Trophoblast cell (in vitro differentiated cells and primary cell): Measurements from ENCODE around the gene HIVEP3.

Source experiments
- DNase-seq, 2 donors: peaks; one replicate each; pipeline ENCODE4 v3.0.0-alpha.2; 2016
- H2AFZ ChIP-seq: 2 replicates; pipeline ENCODE4 v1.6.1; 2013; ENCODE audit warnings: low read length, moderate library complexity, mild to moderate bottlenecking; ENCODE audit not compliant: insufficient read depth, poor library complexity
- H2AK5ac ChIP-seq: 2 replicates; pipeline ENCODE4 v1.6.1; 2013; ENCODE audit warnings: mild to moderate bottlenecking, low read length
- H2BK120ac ChIP-seq: 2 replicates; pipeline ENCODE4 v1.6.1; 2013; ENCODE audit warnings: low read length, mild to moderate bottlenecking, moderate library complexity; ENCODE audit not compliant: insufficient read depth, poor library complexity
- H2BK12ac ChIP-seq: 2 replicates; pipeline ENCODE4 v1.6.1; 2013; ENCODE audit warnings: mild to moderate bottlenecking, low read length, moderate library complexity
- H2BK5ac ChIP-seq: 2 replicates; pipeline ENCODE4 v1.6.1; 2013; ENCODE audit warnings: low read length, low read depth, moderate library complexity, mild to moderate bottlenecking; ENCODE audit not compliant: poor library complexity
- H3K14ac ChIP-seq: 2 replicates; pipeline ENCODE4 v1.6.1; 2013; ENCODE audit warnings: mild to moderate bottlenecking, low read length
- H3K18ac ChIP-seq: 2 replicates; pipeline ENCODE4 v1.6.1; 2013; ENCODE audit warnings: mild to moderate bottlenecking, low read length
- H3K23ac ChIP-seq: 2 replicates; pipeline ENCODE4 v1.6.1; 2013; ENCODE audit warnings: low read length
- H3K27ac ChIP-seq: 2 replicates; pipeline ENCODE4 v1.5.1; 2013; ENCODE audit warnings: low read depth, mild to moderate bottlenecking, inconsistent platforms, low read length, moderate library complexity
- H3K27me3 ChIP-seq: 2 replicates; pipeline ENCODE4 v1.6.1; 2013; ENCODE audit warnings: inconsistent platforms, mild to moderate bottlenecking, low read length, moderate library complexity; ENCODE audit not compliant: insufficient read depth
- H3K36me3 ChIP-seq, 2 experiments: 1 replicate in 1 of 2; 2 replicates in 1 of 2; pipeline ENCODE4 v1.6.1; 2013; ENCODE audit warnings: low read length in 2 of 2, mild to moderate bottlenecking in 2 of 2, moderate library complexity in 1 of 2; ENCODE audit not compliant: insufficient read depth in 2 of 2, control insufficient read depth in 1 of 2
- H3K4ac ChIP-seq: 2 replicates; pipeline ENCODE4 v1.6.1; 2013; ENCODE audit warnings: low read depth, mild to moderate bottlenecking, low read length, moderate library complexity
- H3K4me1 ChIP-seq, 2 experiments: 1 replicate in 1 of 2; 2 replicates in 1 of 2; pipeline ENCODE4 v1.6.1; 2013; ENCODE audit warnings: low read length in 2 of 2, mild to moderate bottlenecking in 2 of 2, moderate library complexity in 1 of 2; ENCODE audit not compliant: insufficient read depth in 2 of 2, control insufficient read depth in 1 of 2
- H3K4me2 ChIP-seq: 2 replicates; pipeline ENCODE4 v1.6.1; 2013; ENCODE audit warnings: inconsistent platforms, mild to moderate bottlenecking, low read length, moderate library complexity
- H3K4me3 ChIP-seq: 2 replicates; pipeline ENCODE4 v1.5.1; 2013; ENCODE audit warnings: mild to moderate bottlenecking, low read depth, low read length, inconsistent platforms
- H3K79me1 ChIP-seq: one replicate; pipeline ENCODE4 v1.6.1; 2013; ENCODE audit warnings: low read length
- H3K79me2 ChIP-seq: 2 replicates; pipeline ENCODE4 v1.6.1; 2013; ENCODE audit warnings: low read length, mild to moderate bottlenecking; ENCODE audit not compliant: control insufficient read depth, insufficient read depth, poor library complexity
- H3K9ac ChIP-seq: 2 replicates; pipeline ENCODE4 v1.6.1; 2013; ENCODE audit warnings: mild to moderate bottlenecking, low read length
- H3K9me3 ChIP-seq: 2 replicates; pipeline ENCODE4 v1.6.1; 2013; ENCODE audit warnings: low read depth, mild to moderate bottlenecking, control low read depth, inconsistent platforms, low read length; ENCODE audit not compliant: insufficient read depth
- H4K12ac ChIP-seq: 2 replicates; pipeline ENCODE4 v1.6.1; 2013; ENCODE audit warnings: low read depth, mild to moderate bottlenecking, low read length, moderate library complexity
- H4K8ac ChIP-seq: 2 replicates; pipeline ENCODE4 v1.6.1; 2013; ENCODE audit warnings: low read depth, mild to moderate bottlenecking, low read length, moderate library complexity
- H4K91ac ChIP-seq: one replicate; pipeline ENCODE4 v1.6.1; 2013; ENCODE audit warnings: low read depth, mild to moderate bottlenecking, low read length, moderate library complexity
- WGBS: extraction: QIAGEN DNeasy Blood & Tissue Kit; methylation state at CpG from one replicate; pipeline ENCODE4 v1.1.7; 2013; ENCODE audit warnings: missing lambda C conversion rate; ENCODE audit not compliant: insufficient read length, insufficient coverage; ENCODE audit errors: extremely low coverage; 5-methylcytosine and 5-hydroxymethylcytosine counted together

The HIVEP3 gene

GRCh38 chr1:41659903-41660302 is 258.8 kb downstream of the HIVEP3 start:
- Histone ChIP-seq H3K36me3 (no peaks in the 10 kb centered on the region), H3K27me3 (peaks cover 7% of the 10 kb centered on the region), H3K14ac (no peak overlapping the region), H2BK5ac (no peak overlapping the region), H3K4ac (no peak overlapping the region), H2AK5ac (no peak overlapping the region), H3K23ac (peak overlapping the region; percentile 38), H3K4me3 (no peak overlapping the region), H3K4me1 (peaks cover 25 to 26% of the 10 kb centered on the region in 2 experiments), H3K9ac (no peak overlapping the region), H4K8ac (no peak overlapping the region), H4K12ac (no peak overlapping the region), H2BK12ac (no peak overlapping the region), H2AFZ (no peak overlapping the region), H3K4me2 (no peak overlapping the region), H3K27ac (no peak overlapping the region), H3K79me1 (peaks cover 8% of the 10 kb centered on the region), H3K79me2 (no peaks in the 10 kb centered on the region), H2BK120ac (no peak overlapping the region), H4K91ac (no peak overlapping the region), H3K9me3 (peaks cover 3% of the 10 kb centered on the region), H3K18ac (no peak overlapping the region)
- no peak for DNase-seq
- 100% methylated on average over 1 of the region's 5 CpGs for WGBS

GRCh38 chr1:41659159-41659495 is 259.6 kb downstream of the HIVEP3 start:
- H3K14ac ChIP-seq, result no peak overlapping the region
- H2AFZ ChIP-seq, result no peak overlapping the region
- no peak overlapping the region for H4K8ac ChIP-seq
- H4K91ac ChIP-seq, result no peak overlapping the region
- H3K27ac ChIP-seq, result no peak overlapping the region
- H3K79me1 ChIP-seq, result peaks cover 4% of the 10 kb centered on the region
- H2BK120ac ChIP-seq, result no peak overlapping the region
- no CpG with 5 or more reads among the region's 2 CpGs for WGBS
- H2BK5ac ChIP-seq, result no peak overlapping the region
- no peak for DNase-seq
- H3K9me3 ChIP-seq, result peaks cover 3% of the 10 kb centered on the region
- H3K23ac ChIP-seq, result no peak overlapping the region
- no peak overlapping the region for H3K18ac ChIP-seq
- H3K4ac ChIP-seq, result no peak overlapping the region
- H2BK12ac ChIP-seq, result no peak overlapping the region
- peaks cover 18% of the 10 kb centered on the region in 2 experiments for H3K4me1 ChIP-seq
- no peaks in the 10 kb centered on the region for H3K36me3 ChIP-seq
- peaks cover 7% of the 10 kb centered on the region for H3K27me3 ChIP-seq
- no peak overlapping the region for H3K9ac ChIP-seq
- H3K79me2 ChIP-seq, result no peaks in the 10 kb centered on the region
- no peak overlapping the region for H2AK5ac ChIP-seq
- H3K4me2 ChIP-seq, result no peak overlapping the region
- no peak overlapping the region for H4K12ac ChIP-seq
- H3K4me3 ChIP-seq, result no peak overlapping the region

- H2BK5ac ChIP-seq, result no peak overlapping the region
- no peak overlapping the region for H3K18ac ChIP-seq
- H3K9me3 ChIP-seq, result peaks cover 3% of the 10 kb centered on the region
- no peaks in the 10 kb centered on the region for H3K36me3 ChIP-seq
- H3K9ac ChIP-seq, result no peak overlapping the region
- no peak overlapping the region for H4K12ac ChIP-seq
- H3K23ac ChIP-seq, result no peak overlapping the region
- no peak overlapping the region for H3K27ac ChIP-seq
- DNase-seq, result no peak
- H3K79me1 ChIP-seq, result peaks cover 4% of the 10 kb centered on the region
- H3K27me3 ChIP-seq, result peaks cover 7% of the 10 kb centered on the region
- H3K4me2 ChIP-seq, result no peak overlapping the region
- no peaks in the 10 kb centered on the region for H3K79me2 ChIP-seq
- H4K8ac ChIP-seq, result no peak overlapping the region
- no peak overlapping the region for H3K4ac ChIP-seq
- H3K4me3 ChIP-seq, result peak overlapping the region; percentile 20
- no peak overlapping the region for H2AK5ac ChIP-seq
- peaks cover 13% of the 10 kb centered on the region in 2 experiments for H3K4me1 ChIP-seq
- H2AFZ ChIP-seq, result no peak overlapping the region
- H2BK12ac ChIP-seq, result no peak overlapping the region
- H4K91ac ChIP-seq, result no peak overlapping the region
- no peak overlapping the region for H2BK120ac ChIP-seq
- no CpG with 5 or more reads among the region's 12 CpGs for WGBS
- no peak overlapping the region for H3K14ac ChIP-seq
Observed at GRCh38 chr1:41658431-41659158, 260.1 kb downstream of the HIVEP3 start.

- Histone ChIP-seq H3K18ac (no peak overlapping the region), H3K9ac (no peak overlapping the region), H3K27me3 (peaks cover 7% of the 10 kb centered on the region), H4K8ac (no peak overlapping the region), H3K9me3 (peaks cover 3% of the 10 kb centered on the region), H3K79me2 (no peaks in the 10 kb centered on the region), H3K79me1 (peaks cover 4% of the 10 kb centered on the region), H2BK120ac (no peak overlapping the region), H3K36me3 (no peaks in the 10 kb centered on the region), H2AK5ac (no peak overlapping the region), H3K23ac (no peak overlapping the region), H3K4ac (no peak overlapping the region), H4K12ac (no peak overlapping the region), H3K4me2 (no peak overlapping the region), H3K14ac (no peak overlapping the region), H2BK12ac (no peak overlapping the region), H3K4me1 (peaks cover 6% of the 10 kb centered on the region in 2 experiments), H2BK5ac (no peak overlapping the region), H2AFZ (no peak overlapping the region), H4K91ac (no peak overlapping the region), H3K27ac (no peak overlapping the region), H3K4me3 (no peak overlapping the region)
- DNase-seq, result no peak
- WGBS, result no CpG with 5 or more reads among the region's 7 CpGs
Observed at GRCh38 chr1:41657679-41658295, 260.9 kb downstream of the HIVEP3 start.
